Measurements from ENCODE around the gene MSH3.
"Not testable (repeated sequence)": the region's sequence is repeated elsewhere in the genome, so short reads cannot be mapped to it uniquely, and the experiment has no call there.

Gene MSH3

DNA sequence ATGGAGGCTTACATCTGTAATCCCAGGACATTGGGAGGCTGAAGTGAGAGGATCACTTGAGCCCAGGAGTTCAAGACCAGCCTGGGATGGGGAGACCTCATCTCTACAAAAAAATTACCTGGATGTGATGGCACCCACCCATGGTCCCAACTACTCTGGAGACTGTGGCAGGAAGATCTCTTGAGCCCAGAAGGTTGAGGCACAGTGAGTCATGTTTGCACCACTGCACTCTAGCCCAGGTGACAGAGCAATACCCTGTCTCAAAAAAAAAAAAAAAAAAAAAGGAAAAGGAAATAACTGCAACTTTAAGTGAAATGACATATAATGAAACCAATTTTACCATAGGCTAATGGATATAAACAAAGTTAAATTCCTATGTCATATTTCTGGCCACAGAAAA is 152.5 kb downstream of the MSH3 start:
- DNase-seq (ENCODE audit: low read depth) = no peak
- TF ChIP-seq, protein P1, sequence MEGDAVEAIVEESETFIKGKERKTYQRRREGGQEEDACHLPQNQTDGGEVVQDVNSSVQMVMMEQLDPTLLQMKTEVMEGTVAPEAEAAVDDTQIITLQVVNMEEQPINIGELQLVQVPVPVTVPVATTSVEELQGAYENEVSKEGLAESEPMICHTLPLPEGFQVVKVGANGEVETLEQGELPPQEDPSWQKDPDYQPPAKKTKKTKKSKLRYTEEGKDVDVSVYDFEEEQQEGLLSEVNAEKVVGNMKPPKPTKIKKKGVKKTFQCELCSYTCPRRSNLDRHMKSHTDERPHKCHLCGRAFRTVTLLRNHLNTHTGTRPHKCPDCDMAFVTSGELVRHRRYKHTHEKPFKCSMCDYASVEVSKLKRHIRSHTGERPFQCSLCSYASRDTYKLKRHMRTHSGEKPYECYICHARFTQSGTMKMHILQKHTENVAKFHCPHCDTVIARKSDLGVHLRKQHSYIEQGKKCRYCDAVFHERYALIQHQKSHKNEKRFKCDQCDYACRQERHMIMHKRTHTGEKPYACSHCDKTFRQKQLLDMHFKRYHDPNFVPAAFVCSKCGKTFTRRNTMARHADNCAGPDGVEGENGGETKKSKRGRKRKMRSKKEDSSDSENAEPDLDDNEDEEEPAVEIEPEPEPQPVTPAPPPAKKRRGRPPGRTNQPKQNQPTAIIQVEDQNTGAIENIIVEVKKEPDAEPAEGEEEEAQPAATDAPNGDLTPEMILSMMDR (IDR thresholded peaks at IDR 0.05; ENCODE audit: low read depth, low read length, missing control alignments) = no peak
- H3K4me3 ChIP-seq (ENCODE audit: low read depth, low read length) = no peak overlapping the region

DNA sequence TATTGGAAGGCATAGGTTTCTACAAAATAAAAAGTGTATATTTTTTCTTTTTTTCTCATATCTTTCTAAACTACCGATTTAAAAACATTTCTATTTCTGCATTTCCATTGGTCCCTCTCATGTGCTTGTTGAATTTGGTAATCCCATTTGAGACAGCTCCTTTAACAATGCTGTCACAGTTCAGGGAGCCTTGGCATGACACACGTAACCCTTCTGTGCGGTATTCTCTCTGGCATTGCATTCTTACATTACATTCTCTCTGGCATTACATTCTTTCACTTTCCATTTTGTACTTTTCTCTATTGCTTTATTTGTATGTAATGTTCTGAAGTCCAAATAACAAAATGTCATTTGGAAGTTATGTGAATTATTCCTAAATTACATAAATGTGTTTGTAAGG is 155.0 kb downstream of the MSH3 start:
- DNase-seq (ENCODE audit: low read depth) = no peak
- no peak overlapping the region for H3K4me3 ChIP-seq (ENCODE audit: low read depth, low read length)
- TF ChIP-seq, protein P1 (IDR thresholded peaks at IDR 0.05; ENCODE audit: low read depth, low read length, missing control alignments) = no peak

DNA sequence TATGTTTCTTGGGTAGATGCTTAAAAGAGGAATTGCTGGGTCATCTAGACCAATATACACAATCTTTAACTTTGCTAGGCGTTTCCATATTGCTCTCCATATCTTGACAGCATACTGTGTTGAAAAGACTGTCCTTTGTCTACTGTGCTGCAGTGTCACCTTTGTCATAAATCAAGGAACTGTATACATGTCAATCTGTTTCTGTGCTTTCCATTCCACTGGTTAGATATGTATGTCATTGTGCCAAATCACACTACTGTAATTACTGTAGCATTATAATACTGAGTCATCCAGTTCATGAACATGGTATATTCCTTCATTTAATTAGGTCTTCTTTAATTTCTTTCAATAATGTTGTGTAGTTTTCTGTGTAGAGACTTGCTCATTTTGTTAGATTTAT is 156.0 kb downstream of the MSH3 start:
- TF ChIP-seq, protein P1 (IDR thresholded peaks at IDR 0.05; ENCODE audit: low read depth, low read length, missing control alignments) = no peak
- DNase-seq (ENCODE audit: low read depth) = no peak
- H3K4me3 ChIP-seq (ENCODE audit: low read depth, low read length) = no peak overlapping the region

DNA sequence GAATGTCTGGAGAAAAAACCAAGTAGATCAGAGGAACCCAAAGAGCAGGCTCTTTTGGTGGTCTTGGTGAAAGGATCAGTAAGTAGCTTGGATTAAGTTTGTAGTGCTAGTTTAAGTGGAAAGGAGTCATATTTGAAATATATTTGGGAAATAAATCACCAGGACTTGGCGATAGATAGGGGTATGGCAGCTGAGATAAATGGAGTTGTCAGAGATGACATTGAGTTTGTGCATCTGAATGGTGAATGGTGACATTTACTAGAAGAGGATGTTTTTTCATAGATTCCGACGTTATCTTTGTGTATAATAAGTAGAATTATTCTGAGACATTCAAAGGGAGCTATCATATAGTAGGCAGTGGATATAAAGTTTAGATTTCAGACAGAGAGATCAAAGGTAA is 162.1 kb downstream of the MSH3 start:
- H3K4me3 ChIP-seq (ENCODE audit: low read depth, low read length) = no peak overlapping the region
- no peak for DNase-seq (ENCODE audit: low read depth)
- TF ChIP-seq, protein P1 (IDR thresholded peaks at IDR 0.05; ENCODE audit: low read depth, low read length, missing control alignments) = no peak

DNA sequence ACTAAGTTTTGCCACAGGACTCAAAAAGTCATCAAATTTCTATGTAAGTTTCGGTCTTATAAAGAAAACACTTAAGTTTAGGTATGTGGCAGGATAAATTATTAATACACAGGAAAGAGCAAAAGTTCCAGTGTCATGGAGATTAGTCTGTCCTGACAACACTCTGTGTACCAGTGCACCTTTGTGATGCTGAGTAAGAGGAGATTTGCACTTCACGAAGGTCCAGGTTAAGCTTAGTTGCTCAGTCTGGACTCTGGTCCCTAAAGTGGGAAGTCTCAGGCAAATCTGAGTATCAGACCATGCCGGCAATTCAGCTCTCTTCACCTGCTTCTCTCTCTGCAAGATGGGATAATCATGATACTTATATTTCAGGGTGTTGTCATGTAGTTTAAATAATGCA is 166.2 kb downstream of the MSH3 start:
- no peak for DNase-seq (ENCODE audit: low read depth)
- TF ChIP-seq, protein P1 (IDR thresholded peaks at IDR 0.05; ENCODE audit: low read depth, low read length, missing control alignments) = no peak
- no peak overlapping the region for H3K4me3 ChIP-seq (ENCODE audit: low read depth, low read length)

DNA sequence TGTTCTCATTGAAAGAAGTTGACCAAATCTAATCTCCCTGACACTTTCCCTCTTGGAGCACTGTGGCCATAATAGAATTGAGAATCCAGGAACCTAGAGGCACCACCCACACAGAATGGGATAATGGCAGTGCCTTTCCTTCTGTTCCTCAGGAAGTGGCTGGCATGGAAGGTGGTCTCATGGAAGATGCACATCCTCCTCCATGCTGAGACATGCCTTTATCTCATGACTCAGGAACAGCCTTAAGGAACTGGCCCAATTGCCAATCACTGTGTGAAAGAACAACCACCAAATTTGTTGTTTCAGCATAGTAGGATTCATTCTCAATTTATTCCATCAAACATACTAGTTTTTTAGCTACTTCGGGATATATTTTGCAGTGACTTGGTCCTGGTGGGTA is 168.2 kb downstream of the MSH3 start:
- no peak overlapping the region for H3K4me3 ChIP-seq (ENCODE audit: low read depth, low read length)
- TF ChIP-seq, protein P1 (IDR thresholded peaks at IDR 0.05; ENCODE audit: low read depth, low read length, missing control alignments) = no peak
- DNase-seq (ENCODE audit: low read depth) = no peak

DNA sequence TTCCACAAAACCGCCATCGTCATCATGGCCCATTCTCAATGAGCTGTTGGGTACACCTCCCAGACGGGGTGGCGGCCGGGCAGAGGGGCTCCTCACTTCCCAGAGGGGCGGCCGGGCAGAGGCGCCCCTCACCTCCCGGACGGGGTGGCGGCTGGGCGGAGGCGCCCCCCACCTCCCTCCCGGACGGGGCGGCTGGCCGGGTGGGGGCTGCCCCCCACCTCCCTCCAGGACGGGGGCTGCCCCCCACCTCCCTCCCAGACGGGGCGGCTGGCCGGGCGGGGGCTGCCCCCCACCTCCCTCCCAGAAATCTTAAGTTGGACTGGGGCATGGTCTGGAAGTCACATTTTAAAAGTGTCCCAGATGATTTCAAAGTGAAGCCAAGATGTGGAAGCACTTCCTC is 169.7 kb downstream of the MSH3 start:
- H3K4me3 ChIP-seq (ENCODE audit: low read depth, low read length); DNase-seq (ENCODE audit: low read depth): not testable (repeated sequence)

All from GM12864 (cell line).